Measurements from ENCODE around the gene DQX1.
A peak's percentile ranks its signal among the peaks of the same experiment; 100 is the strongest.

Gene DQX1

GRCh38 chr2:74532222-74532621 is 6.2 kb upstream of the DQX1 start:
- DNase-seq (ENCODE audit: low spot score): no peak

- no peak for DNase-seq (ENCODE audit: low spot score)
Measured at GRCh38 chr2:74531666-74532065, 5.6 kb upstream of the DQX1 start.

GRCh38 chr2:74530239-74531187 is 4.5 kb upstream of the DQX1 start:
- DNase-seq (ENCODE audit: low spot score): no peak

- peak; percentile 98 for DNase-seq (ENCODE audit: low spot score)
Measured at GRCh38 chr2:74529357-74530238, 3.6 kb upstream of the DQX1 start, which contains the start of the genes AUP1 and HTRA2. Gene AUP1 (minus strand): TSS chr2:74529706. CDS start chr2:74529629, 77 bp downstream. Gene HTRA2 (plus strand): TSS chr2:74529933. CDS start chr2:74530007, 74 bp downstream.

GRCh38 chr2:74528600-74529356 is 2.7 kb upstream of the DQX1 start:
- DNase-seq (ENCODE audit: low spot score): no peak

- DNase-seq (ENCODE audit: low spot score): no peak
Measured at GRCh38 chr2:74527741-74528140, 1.7 kb upstream of the DQX1 start.

GRCh38 chr2:74526649-74527230 is 709 bp upstream of the DQX1 start:
- DNase-seq (ENCODE audit: low spot score): no peak

DNA sequence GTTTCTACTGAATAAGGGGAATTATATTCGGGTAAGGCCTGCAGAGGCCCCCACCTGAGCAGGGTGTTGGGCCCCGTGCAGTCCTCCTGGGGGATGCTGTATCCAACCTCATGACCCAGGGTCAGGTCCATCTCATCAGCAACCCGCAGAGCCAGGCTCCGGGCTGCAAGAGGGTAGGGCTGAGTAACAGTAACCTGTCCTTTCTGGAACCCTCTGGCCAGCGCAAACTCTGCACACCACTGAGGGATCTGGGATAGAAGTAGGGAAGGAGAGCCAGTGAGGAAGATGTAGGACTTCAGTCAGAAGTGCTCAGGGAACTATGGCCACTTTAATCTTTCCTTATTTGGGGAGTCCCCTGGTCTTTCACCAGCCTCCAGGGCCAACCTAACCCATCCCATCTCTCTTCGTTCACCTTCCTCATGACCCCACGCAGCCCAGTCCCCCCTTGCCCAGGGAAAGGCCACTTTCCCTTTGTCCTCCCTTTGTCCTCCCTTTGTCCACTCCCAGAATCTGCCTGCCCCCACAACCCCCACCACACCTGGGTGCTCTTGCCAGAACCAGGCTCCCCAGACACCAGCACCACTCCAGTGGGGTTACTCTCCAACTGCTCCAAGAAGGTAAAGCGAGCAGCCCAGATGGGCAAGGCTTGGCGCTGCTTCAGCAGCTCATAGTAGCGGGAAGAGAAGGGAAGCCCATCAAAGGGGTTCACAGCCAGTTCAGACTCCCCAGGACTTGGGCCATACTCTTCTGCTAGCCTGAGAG is 895 bp downstream of the DQX1 start:
- no peak for DNase-seq (ENCODE audit: low spot score)

DNA sequence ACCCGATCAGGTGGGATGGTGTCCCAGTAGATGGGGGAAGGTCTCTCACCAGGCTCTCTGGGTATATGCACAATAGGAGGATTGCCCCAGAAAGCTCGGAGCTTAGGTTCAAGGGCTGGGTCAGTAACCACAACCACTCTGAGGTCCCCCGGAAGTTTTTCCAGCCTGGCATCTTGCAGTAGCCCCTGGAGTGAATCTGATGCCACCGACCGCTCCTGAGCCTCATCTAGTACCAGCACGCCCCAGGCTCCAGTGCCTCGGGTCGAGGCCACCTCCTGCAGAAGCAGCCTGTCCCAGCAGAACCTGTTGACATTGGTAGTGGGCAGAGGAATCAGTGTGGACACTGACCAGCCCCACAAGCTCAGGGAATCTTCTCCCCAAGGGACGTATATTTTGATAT is 2.0 kb downstream of the DQX1 start:
- no peak for DNase-seq (ENCODE audit: low spot score)

GRCh38 chr2:74522516-74522915 is 3.5 kb downstream of the DQX1 start:
- no peak for DNase-seq (ENCODE audit: low spot score)

GRCh38 chr2:74516650-74517049 is 9.4 kb downstream of the DQX1 start:
- no peak for DNase-seq (ENCODE audit: low spot score)

DNA sequence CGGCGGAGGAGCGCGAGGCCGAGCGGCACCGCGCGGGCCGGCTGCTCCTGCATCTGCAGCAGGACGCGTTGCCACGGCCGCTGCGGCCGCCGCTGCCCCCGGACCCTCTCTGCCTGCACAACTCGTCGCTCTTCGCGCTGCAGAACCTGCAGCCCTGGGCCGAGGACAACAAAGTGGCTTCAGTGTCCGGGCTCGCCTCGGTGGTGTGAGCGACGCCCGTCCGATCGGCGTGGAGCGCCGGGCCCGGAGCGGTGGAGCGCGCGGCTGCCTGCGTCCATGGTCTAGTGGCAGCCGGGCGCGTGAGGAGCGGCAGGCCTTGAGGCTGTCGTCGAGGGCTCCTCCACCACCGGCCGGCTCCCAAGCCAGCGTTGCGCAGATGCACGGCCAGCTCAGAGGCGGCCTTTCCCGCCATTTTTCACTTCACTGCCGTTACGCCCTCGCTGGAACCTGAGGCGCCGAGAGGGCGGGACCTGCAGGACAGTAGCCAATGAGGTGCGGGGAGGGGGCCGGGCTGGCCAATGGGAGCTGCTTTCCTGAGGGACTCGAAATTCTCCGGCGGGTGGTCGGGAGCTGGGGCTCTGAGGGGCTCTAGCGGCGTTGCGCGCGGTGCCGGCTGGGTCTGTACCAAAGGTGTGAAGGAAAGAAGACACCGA is 9.9 kb downstream of the DQX1 start:
- peak; percentile 19 for DNase-seq (ENCODE audit: low spot score)

DNA sequence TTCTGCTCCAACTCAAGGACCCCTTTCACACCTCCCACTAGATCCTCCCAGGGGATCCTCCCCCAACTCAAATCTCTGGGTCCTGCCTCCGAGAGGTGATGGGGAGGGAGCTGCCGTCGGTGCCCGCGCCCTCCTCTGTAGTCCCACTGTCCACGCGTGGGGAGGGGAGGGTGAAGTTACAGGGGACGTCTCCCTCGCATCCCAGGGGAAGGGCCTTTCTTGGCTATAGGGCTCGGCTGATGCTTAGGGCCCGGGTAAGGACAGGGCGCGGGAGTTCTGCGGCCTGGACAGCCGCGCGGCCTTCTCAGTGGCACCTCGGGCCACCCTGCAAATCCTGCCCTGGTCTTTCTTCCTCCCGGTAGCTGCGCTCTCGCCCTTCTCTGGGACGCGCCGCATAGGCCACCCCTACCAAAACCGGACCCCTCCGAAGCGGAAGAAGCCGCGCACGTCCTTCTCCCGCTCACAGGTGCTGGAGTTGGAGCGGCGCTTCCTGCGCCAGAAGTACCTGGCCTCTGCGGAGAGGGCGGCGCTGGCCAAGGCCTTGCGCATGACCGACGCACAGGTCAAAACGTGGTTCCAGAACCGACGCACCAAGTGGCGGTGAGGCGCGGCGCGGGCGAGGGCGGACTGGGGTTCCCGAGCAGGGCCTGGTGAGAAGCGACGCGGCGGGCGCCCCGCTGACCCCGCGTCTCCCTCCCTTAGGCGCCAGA is 10.6 kb downstream of the DQX1 start:
- DNase-seq (ENCODE audit: low spot score): no peak

GRCh38 chr2:74514368-74515270 is 11.4 kb downstream of the DQX1 start, which contains the start of gene TLX2:
Gene TLX2 (plus strand): TSS chr2:74514450. CDS start chr2:74514807, 357 bp downstream.
- no peak for DNase-seq (ENCODE audit: low spot score)

- no peak for DNase-seq (ENCODE audit: low spot score)
Measured at GRCh38 chr2:74513605-74514367, 12.2 kb downstream of the DQX1 start.

DNA sequence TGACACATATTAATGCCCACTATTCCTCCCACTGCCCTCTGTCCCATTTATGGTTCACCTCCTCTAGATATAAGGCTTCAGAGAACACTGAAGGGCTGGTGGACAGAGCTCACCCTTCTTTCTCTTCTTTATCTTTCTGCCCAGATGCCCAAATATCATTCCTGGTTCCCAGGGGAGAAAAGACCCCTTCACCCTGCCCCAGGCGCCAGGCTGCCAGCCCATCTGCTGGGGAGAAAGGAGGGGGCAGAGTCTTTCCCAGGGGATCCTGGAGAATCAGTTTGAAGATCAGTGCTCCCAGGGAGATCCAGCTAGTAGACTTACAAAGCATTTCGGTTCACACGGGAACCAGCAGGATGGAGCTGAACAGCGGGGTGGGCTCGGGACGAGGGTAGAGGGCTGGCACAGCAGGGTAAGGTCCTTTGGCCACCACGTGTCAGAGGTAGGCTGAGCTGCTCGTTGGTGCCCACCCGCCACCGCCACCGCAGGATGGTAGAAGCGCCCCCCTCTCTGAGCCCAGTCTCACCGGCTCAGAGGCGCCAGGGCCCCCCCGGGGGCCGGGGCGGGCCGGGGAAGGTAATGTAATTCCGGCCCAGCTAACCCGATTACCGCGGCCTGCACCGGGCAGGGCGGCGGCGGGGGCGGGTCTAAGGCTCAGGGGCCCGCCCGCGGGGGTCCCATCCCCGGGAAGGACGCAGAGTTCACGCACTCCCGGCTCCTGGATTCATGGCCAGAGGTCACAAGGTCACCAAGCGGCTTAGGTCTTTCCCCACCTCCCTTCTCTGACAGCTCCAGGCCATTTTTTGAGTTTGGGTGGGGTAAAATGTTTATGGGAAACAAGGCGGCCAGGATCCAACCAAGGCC is 13.1 kb downstream of the DQX1 start:
- no peak for DNase-seq (ENCODE audit: low spot score)

Data from putamen (tissue), 1 donor.